Esophagus squamous epithelium (tissue), 4 donors: ENCODE measurements around the gene AKR1C2.

Experiments
- CTCF ChIP-seq, 6 experiments: fragments of 450-650 bp in 4 of 6; fragments of 200-600 bp in 2 of 6; sonication (generic) in 2 of 6; IDR thresholded peaks; one replicate each; pipeline ENCODE4 v1.5.1; 2016 to 2019; ENCODE audit warnings: antibody characterized with exemption in 6 of 6, mild to moderate bottlenecking in 4 of 6, moderate library complexity in 4 of 6
- POLR2A ChIP-seq, 4 donors: fragments of 450-650 bp; IDR thresholded peaks; one replicate each; pipeline ENCODE4 v1.6.1; 2017; ENCODE audit warnings: antibody characterized with exemption in 4 of 4, mild to moderate bottlenecking in 4 of 4, moderate library complexity in 3 of 4

GRCh38 chr10:5046410-5046809, 42.8 kb upstream of the AKR1C2 start:
- TF ChIP-seq CTCF (IDR thresholded peaks at IDR 0.05) (no peak), POLR2A (IDR thresholded peaks at IDR 0.05) (no peak)
